H9 (cell line): ENCODE measurements around the gene PM20D1. TPM values are rescaled to one million over a fixed set of nuclear protein-coding genes. Genes with fewer than 3 reads are reported as not detected.

Source experiments
- DNase-seq: peaks from one replicate; pipeline ENCODE4 v3.0.0-alpha.2; 2017
- H2AFZ ChIP-seq: one replicate; pipeline ENCODE4 v1.6.1; 2013; ENCODE audit warnings: mild to moderate bottlenecking, low read length, control low read depth, moderate library complexity
- H2AK5ac ChIP-seq: 2 replicates; pipeline ENCODE4 v1.6.1; 2013; ENCODE audit warnings: low read length, control low read depth, mixed read lengths; ENCODE audit not compliant: insufficient read length
- H2BK120ac ChIP-seq: one replicate; pipeline ENCODE4 v1.6.1; 2013; ENCODE audit warnings: low read depth, mild to moderate bottlenecking, low read length, control low read depth, inconsistent platforms; ENCODE audit not compliant: poor library complexity, severe bottlenecking
- H2BK12ac ChIP-seq: 2 replicates; pipeline ENCODE4 v1.6.1; 2013; ENCODE audit warnings: low read length, control low read depth, mixed read lengths, low read depth; ENCODE audit not compliant: insufficient read length
- H2BK15ac ChIP-seq: 2 replicates; pipeline ENCODE4 v1.6.1; 2013; ENCODE audit warnings: low read depth, low read length, control low read depth
- H2BK20ac ChIP-seq: one replicate; pipeline ENCODE4 v1.6.1; 2013; ENCODE audit warnings: low read depth, mild to moderate bottlenecking, low read length, control low read depth, inconsistent platforms; ENCODE audit not compliant: poor library complexity, severe bottlenecking
- H2BK5ac ChIP-seq: 2 replicates; pipeline ENCODE4 v1.6.1; 2013; ENCODE audit warnings: low read length, control low read depth, mixed read lengths; ENCODE audit not compliant: insufficient read length
- H3K14ac ChIP-seq: 2 replicates; pipeline ENCODE4 v1.6.1; 2013; ENCODE audit warnings: low read length, control low read depth; ENCODE audit not compliant: insufficient read depth
- H3K18ac ChIP-seq: 2 replicates; pipeline ENCODE4 v1.6.1; 2013; ENCODE audit warnings: low read depth, mild to moderate bottlenecking, mixed read lengths, low read length, control low read depth; ENCODE audit not compliant: insufficient read length
- H3K23ac ChIP-seq: 2 replicates; pipeline ENCODE4 v1.6.1; 2013; ENCODE audit warnings: low read length, control low read depth, mixed read lengths, low read depth; ENCODE audit not compliant: insufficient read length
- H3K23me2 ChIP-seq: 2 replicates; pipeline ENCODE4 v1.6.1; 2013; ENCODE audit warnings: low read depth, mild to moderate bottlenecking, mixed read lengths, low read length, control low read depth; ENCODE audit not compliant: insufficient read length, poor library complexity, severe bottlenecking
- H3K27ac ChIP-seq: 2 replicates; pipeline ENCODE4 v1.5.1; 2013; ENCODE audit warnings: low read length, control low read depth, mixed read lengths, low read depth; ENCODE audit not compliant: insufficient read length
- H3K27me3 ChIP-seq: 2 replicates; pipeline ENCODE4 v1.6.1; 2013; ENCODE audit warnings: low read length, control low read depth, inconsistent platforms; ENCODE audit not compliant: insufficient read depth
- H3K4ac ChIP-seq: 2 replicates; pipeline ENCODE4 v1.6.1; 2013; ENCODE audit warnings: low read depth, mild to moderate bottlenecking, control low read depth, inconsistent platforms, low read length, moderate library complexity
- H3K4me1 ChIP-seq: 2 replicates; pipeline ENCODE4 v1.6.1; 2013; ENCODE audit warnings: low read length, control low read depth, inconsistent platforms; ENCODE audit not compliant: insufficient read depth
- H3K4me2 ChIP-seq: 2 replicates; pipeline ENCODE4 v1.6.1; 2013; ENCODE audit warnings: low read length, control low read depth, mixed read lengths; ENCODE audit not compliant: insufficient read length, insufficient read depth
- H3K56ac ChIP-seq: 2 replicates; pipeline ENCODE4 v1.6.1; 2013; ENCODE audit warnings: low read depth, mild to moderate bottlenecking, mixed read lengths, low read length, control low read depth; ENCODE audit not compliant: insufficient read length
- H3K79me1 ChIP-seq: 2 replicates; pipeline ENCODE4 v1.6.1; 2013; ENCODE audit warnings: low read depth, mild to moderate bottlenecking, moderate library complexity, low read length, control low read depth, inconsistent platforms; ENCODE audit not compliant: insufficient read depth, poor library complexity, severe bottlenecking
- H3K79me2 ChIP-seq: 2 replicates; pipeline ENCODE4 v1.6.1; 2013; ENCODE audit warnings: low read length, control low read depth, inconsistent platforms; ENCODE audit not compliant: insufficient read depth
- H3K9ac ChIP-seq: 2 replicates; pipeline ENCODE4 v1.6.1; 2013; ENCODE audit warnings: low read length, control low read depth, mixed read lengths; ENCODE audit not compliant: insufficient read length; ENCODE audit errors: extremely low read depth
- H3K9me3 ChIP-seq: one replicate; pipeline ENCODE4 v1.6.1; 2013; ENCODE audit warnings: low read depth, low read length, inconsistent platforms; ENCODE audit not compliant: control insufficient read depth
- H3T11ph ChIP-seq: one replicate; pipeline ENCODE4 v1.6.1; 2013; ENCODE audit warnings: mild to moderate bottlenecking, low read length, control low read depth, inconsistent platforms
- H4K20me1 ChIP-seq: one replicate; pipeline ENCODE4 v1.6.1; 2013; ENCODE audit not compliant: control insufficient read depth, insufficient read length, insufficient read depth
- H4K5ac ChIP-seq: 2 replicates; pipeline ENCODE4 v1.6.1; 2013; ENCODE audit warnings: low read depth, mild to moderate bottlenecking, mixed read lengths, low read length, control low read depth; ENCODE audit not compliant: insufficient read length
- H4K8ac ChIP-seq: replicated peaks from 2 replicates; pipeline ENCODE4 v1.6.1; 2013; ENCODE audit warnings: low read length, control low read depth, mixed read lengths, low read depth; ENCODE audit not compliant: insufficient read length
- H4K91ac ChIP-seq: 2 replicates; pipeline ENCODE4 v1.6.1; 2013; ENCODE audit warnings: low read depth, mild to moderate bottlenecking, moderate library complexity, mixed read lengths, low read length, control low read depth; ENCODE audit not compliant: insufficient read length
- H3K27ac Mint-ChIP-seq, 3 experiments: 2 replicates in 2 of 3; 3 replicates in 1 of 3; pipeline ENCODE4 v1.8.0; 2020 to 2021; ENCODE audit warnings: mixed read lengths in 3 of 3, mild to moderate bottlenecking in 1 of 3, moderate library complexity in 1 of 3
- H3K27me3 Mint-ChIP-seq: 2 replicates; pipeline ENCODE4 v1.8.0; 2021; ENCODE audit warnings: low read depth, mild to moderate bottlenecking, moderate library complexity, mixed read lengths
- H3K36me3 Mint-ChIP-seq, 3 experiments: 2 replicates in 2 of 3; 3 replicates in 1 of 3; pipeline ENCODE4 v1.8.0; 2020 to 2021; ENCODE audit warnings: low read depth in 3 of 3, mixed read lengths in 3 of 3; ENCODE audit not compliant: insufficient read depth in 1 of 3
- H3K4me1 Mint-ChIP-seq, 2 experiments: 2 replicates each; pipeline ENCODE4 v1.8.0; 2020; ENCODE audit warnings: mixed read lengths in 2 of 2
- H3K4me3 Mint-ChIP-seq, 2 experiments: 2 replicates in 1 of 2; 3 replicates in 1 of 2; pipeline ENCODE4 v1.8.0; 2020 to 2021; ENCODE audit warnings: mild to moderate bottlenecking in 2 of 2, mixed read lengths in 2 of 2, moderate library complexity in 1 of 2
- H3K9me3 Mint-ChIP-seq, 2 experiments: 2 replicates in 1 of 2; 3 replicates in 1 of 2; pipeline ENCODE4 v1.8.0; 2020; ENCODE audit warnings: mild to moderate bottlenecking in 2 of 2, mixed read lengths in 2 of 2, moderate library complexity in 1 of 2
- WGBS: extraction: QIAGEN DNeasy Blood & Tissue Kit; methylation state at CpG from one replicate; pipeline ENCODE4 v1.1.7; 2013; ENCODE audit warnings: missing lambda C conversion rate, low lambda C conversion rate, mixed read lengths; ENCODE audit not compliant: insufficient read length; ENCODE audit errors: extremely low coverage; 5-methylcytosine and 5-hydroxymethylcytosine counted together
- total RNA-seq: library from RNA; stranded (reverse); gene quantifications from 2 replicates; pipeline ENCODE4 v1.2.1, GENCODE V29; 2021
- TF ChIP-seq, protein P1 (sequence below): fragments of 200-600 bp; sonication (generic); conservative IDR thresholded peaks from 3 replicates; pipeline ENCODE4 v1.8.0; 2021; ENCODE audit warnings: antibody characterized with exemption, mild to moderate bottlenecking

Gene PM20D1
- total RNA-seq, 1 experiment from 2014 or later, result not detected

DNA sequence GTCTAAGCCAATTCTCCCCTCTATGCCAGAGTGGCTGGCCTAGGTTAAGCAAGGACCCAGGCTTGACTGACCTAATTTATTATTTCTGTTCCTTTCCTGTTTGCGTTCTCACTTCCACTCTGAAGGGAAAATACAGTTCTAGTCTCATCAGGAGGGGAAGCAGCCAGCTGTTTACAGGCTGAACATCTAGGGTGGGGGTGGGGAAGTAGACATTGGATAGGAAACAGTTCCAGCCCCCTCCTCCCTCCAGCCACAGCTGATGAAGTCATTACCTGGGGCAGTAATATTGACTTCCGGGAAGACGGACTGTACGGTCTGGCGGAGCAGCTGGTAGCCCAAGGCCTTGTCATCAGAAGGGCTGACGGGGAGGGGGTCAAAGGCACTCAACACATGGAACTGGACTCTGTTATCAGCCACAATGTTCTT is 17.6 kb downstream of the PM20D1 start:
- H3K4me2 ChIP-seq, result no peak overlapping the region
- H3K23ac ChIP-seq, result no peak overlapping the region
- no peak overlapping the region for H2BK20ac ChIP-seq
- Mint-ChIP-seq H3K4me1 (peaks cover 19% of the 10 kb centered on the region in 2 experiments), H3K36me3 (no peaks in the 10 kb centered on the region; a peak in 1 of 7 replicates), H3K27me3 (no peaks in the 10 kb centered on the region), H3K4me3 (no peak overlapping the region), H3K27ac (no peak overlapping the region), H3K9me3 (no peaks in the 10 kb centered on the region)
- no peak overlapping the region for H3K18ac ChIP-seq
- H3K9ac ChIP-seq, result no peak overlapping the region
- H4K91ac ChIP-seq, result no peak overlapping the region
- no peaks in the 10 kb centered on the region for H3K9me3 ChIP-seq
- no peak overlapping the region for H3T11ph ChIP-seq
- H3K23me2 ChIP-seq, result no peaks in the 10 kb centered on the region
- TF ChIP-seq, protein P1, sequence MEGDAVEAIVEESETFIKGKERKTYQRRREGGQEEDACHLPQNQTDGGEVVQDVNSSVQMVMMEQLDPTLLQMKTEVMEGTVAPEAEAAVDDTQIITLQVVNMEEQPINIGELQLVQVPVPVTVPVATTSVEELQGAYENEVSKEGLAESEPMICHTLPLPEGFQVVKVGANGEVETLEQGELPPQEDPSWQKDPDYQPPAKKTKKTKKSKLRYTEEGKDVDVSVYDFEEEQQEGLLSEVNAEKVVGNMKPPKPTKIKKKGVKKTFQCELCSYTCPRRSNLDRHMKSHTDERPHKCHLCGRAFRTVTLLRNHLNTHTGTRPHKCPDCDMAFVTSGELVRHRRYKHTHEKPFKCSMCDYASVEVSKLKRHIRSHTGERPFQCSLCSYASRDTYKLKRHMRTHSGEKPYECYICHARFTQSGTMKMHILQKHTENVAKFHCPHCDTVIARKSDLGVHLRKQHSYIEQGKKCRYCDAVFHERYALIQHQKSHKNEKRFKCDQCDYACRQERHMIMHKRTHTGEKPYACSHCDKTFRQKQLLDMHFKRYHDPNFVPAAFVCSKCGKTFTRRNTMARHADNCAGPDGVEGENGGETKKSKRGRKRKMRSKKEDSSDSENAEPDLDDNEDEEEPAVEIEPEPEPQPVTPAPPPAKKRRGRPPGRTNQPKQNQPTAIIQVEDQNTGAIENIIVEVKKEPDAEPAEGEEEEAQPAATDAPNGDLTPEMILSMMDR, result no peak
- H4K5ac ChIP-seq, result no peak overlapping the region
- no peak overlapping the region for H3K14ac ChIP-seq
- peaks cover 3% of the 10 kb centered on the region for H3K79me1 ChIP-seq
- no peak overlapping the region for H2BK12ac ChIP-seq
- no peaks in the 10 kb centered on the region; the same call in 1 of the 2 replicates for H3K4me1 ChIP-seq
- H3K4ac ChIP-seq, result no peak overlapping the region
- no peak overlapping the region for H4K8ac ChIP-seq
- WGBS, result no CpG with 5 or more reads among the region's 6 CpGs
- no peak overlapping the region for H3K56ac ChIP-seq
- no peak overlapping the region for H2AFZ ChIP-seq
- no peak overlapping the region for H2BK120ac ChIP-seq
- H3K27ac ChIP-seq, result no peak overlapping the region
- no peak overlapping the region for H2BK5ac ChIP-seq
- no peaks in the 10 kb centered on the region for H3K27me3 ChIP-seq
- H2BK15ac ChIP-seq, result no peak overlapping the region
- H3K79me2 ChIP-seq, result 0 out of 2 replicates have a peak, but pooled peaks cover 2% of the 10 kb centered on the region
- no peak for DNase-seq
- no peak overlapping the region for H2AK5ac ChIP-seq
- no peaks in the 10 kb centered on the region for H4K20me1 ChIP-seq
